Measurements from ENCODE around the gene ADGRG3.

DNA sequence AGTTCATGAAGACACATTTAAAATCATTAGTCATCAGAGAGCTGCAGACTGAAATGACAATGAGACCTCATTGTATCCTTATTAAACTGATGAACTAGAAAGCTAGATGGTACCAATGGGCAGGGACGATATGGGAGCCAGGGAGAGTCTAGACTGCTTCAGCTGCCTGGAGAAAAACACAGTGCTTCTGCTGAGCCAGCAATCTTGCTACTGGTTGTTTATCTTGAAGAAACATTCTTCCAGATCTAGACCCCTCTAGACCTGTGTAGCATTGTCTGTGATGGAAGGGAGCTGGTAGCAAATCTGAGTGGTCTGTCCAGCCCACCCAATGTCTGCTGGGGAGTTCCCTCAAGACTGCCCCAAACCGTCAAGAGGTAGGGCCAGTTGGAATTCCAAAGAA is 24.5 kb downstream of the ADGRG3 start:
- TF ChIP-seq, protein P1, sequence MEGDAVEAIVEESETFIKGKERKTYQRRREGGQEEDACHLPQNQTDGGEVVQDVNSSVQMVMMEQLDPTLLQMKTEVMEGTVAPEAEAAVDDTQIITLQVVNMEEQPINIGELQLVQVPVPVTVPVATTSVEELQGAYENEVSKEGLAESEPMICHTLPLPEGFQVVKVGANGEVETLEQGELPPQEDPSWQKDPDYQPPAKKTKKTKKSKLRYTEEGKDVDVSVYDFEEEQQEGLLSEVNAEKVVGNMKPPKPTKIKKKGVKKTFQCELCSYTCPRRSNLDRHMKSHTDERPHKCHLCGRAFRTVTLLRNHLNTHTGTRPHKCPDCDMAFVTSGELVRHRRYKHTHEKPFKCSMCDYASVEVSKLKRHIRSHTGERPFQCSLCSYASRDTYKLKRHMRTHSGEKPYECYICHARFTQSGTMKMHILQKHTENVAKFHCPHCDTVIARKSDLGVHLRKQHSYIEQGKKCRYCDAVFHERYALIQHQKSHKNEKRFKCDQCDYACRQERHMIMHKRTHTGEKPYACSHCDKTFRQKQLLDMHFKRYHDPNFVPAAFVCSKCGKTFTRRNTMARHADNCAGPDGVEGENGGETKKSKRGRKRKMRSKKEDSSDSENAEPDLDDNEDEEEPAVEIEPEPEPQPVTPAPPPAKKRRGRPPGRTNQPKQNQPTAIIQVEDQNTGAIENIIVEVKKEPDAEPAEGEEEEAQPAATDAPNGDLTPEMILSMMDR (IDR thresholded peaks at IDR 0.05) = no peak
- TF ChIP-seq ZFX (IDR thresholded peaks at IDR 0.05; ENCODE audit: borderline replicate concordance) = no peak
